A673 (cell line): Measurements from ENCODE around the gene TMED6.

ENCODE experiments used
- CTCF ChIP-seq: fragments of 300-800, 200-600 bp; sonication (generic); conservative IDR thresholded peaks from 2 replicates; pipeline ENCODE4 v1.5.1; 2017; ENCODE audit warnings: low read depth, mild to moderate bottlenecking, antibody characterized with exemption, low read length, moderate library complexity, mixed read lengths
- EZH2 ChIP-seq: fragments of 200-600 bp; sonication (generic); IDR thresholded peaks from 2 replicates; pipeline ENCODE4 v1.6.1; 2017; ENCODE audit warnings: borderline replicate concordance, low read depth, mild to moderate bottlenecking, mixed read lengths, antibody characterized with exemption, low read length; ENCODE audit not compliant: poor library complexity, severe bottlenecking

GRCh38 chr16:69330286-69331109 lies 21.1 kb downstream of the TMED6 start, which contains the start of gene PDF:
- TF ChIP-seq CTCF (no peak), EZH2 (no peak)
